ENCODE data around the gene TBC1D8. TPM values are rescaled to one million over a fixed set of nuclear protein-coding genes. Genes with fewer than 3 reads are reported as not detected.

The TBC1D8 gene
- total and polyA plus RNA-seq, 2 of the 13 experiments (the other 11 are each of a cell fraction or from before 2014, with no cell fraction given): 45.1 to 95.4 TPM

GRCh38 chr2:101151146-101151858 lies at the start of gene TBC1D8 (continued):
- TF ChIP-seq, protein P1, sequence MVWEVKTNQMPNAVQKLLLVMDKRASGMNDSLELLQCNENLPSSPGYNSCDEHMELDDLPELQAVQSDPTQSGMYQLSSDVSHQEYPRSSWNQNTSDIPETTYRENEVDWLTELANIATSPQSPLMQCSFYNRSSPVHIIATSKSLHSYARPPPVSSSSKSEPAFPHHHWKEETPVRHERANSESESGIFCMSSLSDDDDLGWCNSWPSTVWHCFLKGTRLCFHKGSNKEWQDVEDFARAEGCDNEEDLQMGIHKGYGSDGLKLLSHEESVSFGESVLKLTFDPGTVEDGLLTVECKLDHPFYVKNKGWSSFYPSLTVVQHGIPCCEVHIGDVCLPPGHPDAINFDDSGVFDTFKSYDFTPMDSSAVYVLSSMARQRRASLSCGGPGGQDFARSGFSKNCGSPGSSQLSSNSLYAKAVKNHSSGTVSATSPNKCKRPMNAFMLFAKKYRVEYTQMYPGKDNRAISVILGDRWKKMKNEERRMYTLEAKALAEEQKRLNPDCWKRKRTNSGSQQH (CRISPR knock-in tag; IDR thresholded peaks at IDR 0.05; ENCODE audit: low read depth): peak; percentile 76; the same call in 1 of the 2 replicates
- TF ChIP-seq, protein P2, sequence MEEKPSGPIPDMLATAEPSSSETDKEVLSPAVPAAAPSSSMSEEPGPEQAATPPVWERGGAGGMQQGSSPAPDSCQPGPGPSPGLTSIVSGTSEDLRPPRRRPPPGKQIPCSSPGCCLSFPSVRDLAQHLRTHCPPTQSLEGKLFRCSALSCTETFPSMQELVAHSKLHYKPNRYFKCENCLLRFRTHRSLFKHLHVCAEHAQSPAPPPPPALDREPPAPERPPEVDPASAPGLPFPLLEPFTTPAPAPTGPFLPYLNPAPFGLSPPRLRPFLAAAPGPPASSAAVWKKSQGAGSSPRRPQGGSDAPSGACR (CRISPR knock-in tag; IDR thresholded peaks at IDR 0.05): no peak
- TF ChIP-seq KLF16 (CRISPR knock-in tag; IDR thresholded peaks at IDR 0.05) (peak in 1 of 2 experiments; percentile 46; a peak in 2 of 4 replicates), NR2F6 (IDR thresholded peaks at IDR 0.05) (peak; percentile 86), NR2F6 (CRISPR knock-in tag; IDR thresholded peaks at IDR 0.05) (peak; percentile 93), ZFP82 (CRISPR knock-in tag; IDR thresholded peaks at IDR 0.05; ENCODE audit: borderline replicate concordance) (peak; percentile 73; the same call in 1 of the 2 replicates), ZNF737 (CRISPR knock-in tag; IDR thresholded peaks at IDR 0.05; ENCODE audit: borderline replicate concordance) (0 out of 2 replicates have a peak, but pooled peaks have one; percentile 11), CREB1 (IDR thresholded peaks at IDR 0.05) (no peak), CREB1 (CRISPR knock-in tag; IDR thresholded peaks at IDR 0.05) (no peak), ZNF564 (CRISPR knock-in tag; IDR thresholded peaks at IDR 0.05) (no peak), RBFOX2 (IDR thresholded peaks at IDR 0.05; ENCODE audit: low read depth, low read length) (peak; percentile 88), NFKB2 (CRISPR knock-in tag; IDR thresholded peaks at IDR 0.05; ENCODE audit: borderline replicate concordance) (peak; percentile 11; the same call in 1 of the 2 replicates), SMAD9 (CRISPR knock-in tag; IDR thresholded peaks at IDR 0.05) (no peak), NONO (IDR thresholded peaks at IDR 0.05) (no peak), NONO (CRISPR knock-in tag; conservative IDR thresholded peaks at IDR 0.05) (peak; percentile 79), CCAR2 (optimal IDR thresholded peaks at IDR 0.05; ENCODE audit: low read depth, low read length) (no peak), TGIF2 (CRISPR knock-in tag; IDR thresholded peaks at IDR 0.05) (peak; percentile 37; the same call in 1 of the 2 replicates), DPF2 (CRISPR knock-in tag; IDR thresholded peaks at IDR 0.05; ENCODE audit: borderline replicate concordance, low read depth) (no peak), MTA1 (CRISPR knock-in tag; IDR thresholded peaks at IDR 0.05; ENCODE audit: borderline replicate concordance) (peak; percentile 57; the same call in 1 of the 2 replicates), RARA (CRISPR knock-in tag; IDR thresholded peaks at IDR 0.05) (peak; percentile 68), EEA1 (CRISPR knock-in tag; IDR thresholded peaks at IDR 0.05; ENCODE audit: borderline replicate concordance) (0 out of 2 replicates have a peak, but pooled peaks have one; percentile 15)
- TF ChIP-seq, protein P3, sequence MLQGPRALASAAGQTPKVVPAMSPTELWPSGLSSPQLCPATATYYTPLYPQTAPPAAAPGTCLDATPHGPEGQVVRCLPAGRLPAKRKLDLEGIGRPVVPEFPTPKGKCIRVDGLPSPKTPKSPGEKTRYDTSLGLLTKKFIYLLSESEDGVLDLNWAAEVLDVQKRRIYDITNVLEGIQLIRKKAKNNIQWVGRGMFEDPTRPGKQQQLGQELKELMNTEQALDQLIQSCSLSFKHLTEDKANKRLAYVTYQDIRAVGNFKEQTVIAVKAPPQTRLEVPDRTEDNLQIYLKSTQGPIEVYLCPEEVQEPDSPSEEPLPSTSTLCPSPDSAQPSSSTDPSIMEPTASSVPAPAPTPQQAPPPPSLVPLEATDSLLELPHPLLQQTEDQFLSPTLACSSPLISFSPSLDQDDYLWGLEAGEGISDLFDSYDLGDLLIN (CRISPR knock-in tag; IDR thresholded peaks at IDR 0.05; ENCODE audit: borderline replicate concordance): 0 out of 2 replicates have a peak, but pooled peaks have one; percentile 59
- TF ChIP-seq, protein P4, sequence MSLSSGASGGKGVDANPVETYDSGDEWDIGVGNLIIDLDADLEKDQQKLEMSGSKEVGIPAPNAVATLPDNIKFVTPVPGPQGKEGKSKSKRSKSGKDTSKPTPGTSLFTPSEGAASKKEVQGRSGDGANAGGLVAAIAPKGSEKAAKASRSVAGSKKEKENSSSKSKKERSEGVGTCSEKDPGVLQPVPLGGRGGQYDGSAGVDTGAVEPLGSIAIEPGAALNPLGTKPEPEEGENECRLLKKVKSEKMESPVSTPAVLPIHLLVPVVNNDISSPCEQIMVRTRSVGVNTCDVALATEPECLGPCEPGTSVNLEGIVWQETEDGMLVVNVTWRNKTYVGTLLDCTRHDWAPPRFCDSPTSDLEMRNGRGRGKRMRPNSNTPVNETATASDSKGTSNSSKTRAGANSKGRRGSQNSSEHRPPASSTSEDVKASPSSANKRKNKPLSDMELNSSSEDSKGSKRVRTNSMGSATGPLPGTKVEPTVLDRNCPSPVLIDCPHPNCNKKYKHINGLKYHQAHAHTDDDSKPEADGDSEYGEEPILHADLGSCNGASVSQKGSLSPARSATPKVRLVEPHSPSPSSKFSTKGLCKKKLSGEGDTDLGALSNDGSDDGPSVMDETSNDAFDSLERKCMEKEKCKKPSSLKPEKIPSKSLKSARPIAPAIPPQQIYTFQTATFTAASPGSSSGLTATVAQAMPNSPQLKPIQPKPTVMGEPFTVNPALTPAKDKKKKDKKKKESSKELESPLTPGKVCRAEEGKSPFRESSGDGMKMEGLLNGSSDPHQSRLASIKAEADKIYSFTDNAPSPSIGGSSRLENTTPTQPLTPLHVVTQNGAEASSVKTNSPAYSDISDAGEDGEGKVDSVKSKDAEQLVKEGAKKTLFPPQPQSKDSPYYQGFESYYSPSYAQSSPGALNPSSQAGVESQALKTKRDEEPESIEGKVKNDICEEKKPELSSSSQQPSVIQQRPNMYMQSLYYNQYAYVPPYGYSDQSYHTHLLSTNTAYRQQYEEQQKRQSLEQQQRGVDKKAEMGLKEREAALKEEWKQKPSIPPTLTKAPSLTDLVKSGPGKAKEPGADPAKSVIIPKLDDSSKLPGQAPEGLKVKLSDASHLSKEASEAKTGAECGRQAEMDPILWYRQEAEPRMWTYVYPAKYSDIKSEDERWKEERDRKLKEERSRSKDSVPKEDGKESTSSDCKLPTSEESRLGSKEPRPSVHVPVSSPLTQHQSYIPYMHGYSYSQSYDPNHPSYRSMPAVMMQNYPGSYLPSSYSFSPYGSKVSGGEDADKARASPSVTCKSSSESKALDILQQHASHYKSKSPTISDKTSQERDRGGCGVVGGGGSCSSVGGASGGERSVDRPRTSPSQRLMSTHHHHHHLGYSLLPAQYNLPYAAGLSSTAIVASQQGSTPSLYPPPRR (CRISPR knock-in tag; IDR thresholded peaks at IDR 0.05; ENCODE audit: borderline replicate concordance): peak; percentile 32; the same call in 1 of the 2 replicates

All from HepG2 (cell line).